T-helper 2 cell (primary cell): ENCODE measurements around the gene PI4KA.

Experiments
- DNase-seq, 5 experiments: peaks; one replicate each; pipeline versions ENCODE4 v3.0.0 to v3.0.0-alpha.2; 2012 to 2022

Gene PI4KA

GRCh38 chr22:20881869-20882815, 23.5 kb upstream of the PI4KA start:
- no peak for DNase-seq

GRCh38 chr22:20881231-20881630, 22.6 kb upstream of the PI4KA start:
- DNase-seq: no peak

GRCh38 chr22:20877715-20878114, 19.1 kb upstream of the PI4KA start:
- DNase-seq: no peak

GRCh38 chr22:20875296-20875695, 16.7 kb upstream of the PI4KA start:
- no peak for DNase-seq

GRCh38 chr22:20873214-20873613, 14.6 kb upstream of the PI4KA start:
- DNase-seq: no peak

GRCh38 chr22:20869234-20869633, 10.6 kb upstream of the PI4KA start:
- DNase-seq: no peak

GRCh38 chr22:20868025-20868962, 9.7 kb upstream of the PI4KA start:
- no peak for DNase-seq

- DNase-seq: no peak
Measured at GRCh38 chr22:20867179-20868024, 8.8 kb upstream of the PI4KA start.

GRCh38 chr22:20866736-20867135, 8.1 kb upstream of the PI4KA start:
- no peak for DNase-seq

- no peak for DNase-seq
Measured at GRCh38 chr22:20865875-20866445, 7.3 kb upstream of the PI4KA start.

- DNase-seq: no peak
Measured at GRCh38 chr22:20865331-20865730, 6.7 kb upstream of the PI4KA start.

GRCh38 chr22:20864186-20864908, 5.7 kb upstream of the PI4KA start:
- DNase-seq: no peak

- DNase-seq: no peak
Measured at GRCh38 chr22:20863366-20863765, 4.8 kb upstream of the PI4KA start.

- DNase-seq: no peak
Measured at GRCh38 chr22:20862540-20862939, 3.9 kb upstream of the PI4KA start.

- DNase-seq: no peak
Measured at GRCh38 chr22:20859615-20860014, 1.0 kb upstream of the PI4KA start.

- peak; percentile 62 to 94 (median 77) for DNase-seq
Measured at GRCh38 chr22:20857838-20858614, 585 bp downstream of the PI4KA start.

- no peak for DNase-seq
Measured at GRCh38 chr22:20857247-20857643, 1.4 kb downstream of the PI4KA start.

- DNase-seq: no peak
Measured at GRCh38 chr22:20853236-20853660, 5.4 kb downstream of the PI4KA start.

GRCh38 chr22:20852503-20852902, 6.1 kb downstream of the PI4KA start:
- DNase-seq: no peak

GRCh38 chr22:20852076-20852475, 6.5 kb downstream of the PI4KA start:
- no peak for DNase-seq
